Motor neuron (in vitro differentiated cells): Measurements from ENCODE around the gene PMEPA1. TPM values are rescaled to one million over a fixed set of nuclear protein-coding genes. Genes with fewer than 3 reads are reported as not detected.

Source experiments
- ATAC-seq, 8 experiments: fragments of 200-7000 bp; cut with Tn5 transposase; replicated peaks in 6 of 8; 2 replicates each; pipeline ENCODE4 v1.8.0; 2021; ENCODE audit warnings: mild to moderate bottlenecking in 8 of 8, moderate library complexity in 8 of 8
- H3K27ac ChIP-seq, 2 donors: fragments of 250-450 bp; sonication (Bioruptor Pico); 2 replicates each; pipeline ENCODE4 v1.9.0; 2021; ENCODE audit warnings: antibody characterized with exemption in 2 of 2, mild to moderate bottlenecking in 2 of 2, moderate library complexity in 1 of 2
- H3K4me1 ChIP-seq, 2 donors: fragments of 250-450 bp; sonication (Bioruptor Pico); replicated peaks in 1 of 2; 2 replicates each; pipeline ENCODE4 v1.6.1; 2021; ENCODE audit warnings: antibody characterized with exemption in 2 of 2, mild to moderate bottlenecking in 2 of 2, moderate library complexity in 1 of 2
- H3K4me3 ChIP-seq, 5 donors: fragments of 250-450 bp; sonication (Bioruptor Pico); 2 replicates each; pipeline ENCODE4 v1.9.0; 2021; ENCODE audit warnings: antibody characterized with exemption in 5 of 5, mild to moderate bottlenecking in 5 of 5, moderate library complexity in 4 of 5
- WGBS, 10 experiments: fragments of 450-650 bp; shearing (Covaris generic); methylation state at CpG; one replicate each; pipeline ENCODE4 v1.0.0; 2022; 5-methylcytosine and 5-hydroxymethylcytosine counted together
- in situ Hi-C, 9 experiments: fragments of 400-800 bp; cut with MboI; loops; one replicate each; pipeline ENCODE4 v1.15.0; 2021; ENCODE audit warnings: low sequenced_read_pairs in 9 of 9, low pct_unique_long_range_greater_than_20kb in 2 of 9; ENCODE audit not compliant: unreplicated experiment in 9 of 9
- total RNA-seq, 8 experiments: library from RNA; unstranded; fragments of 300-600 nt; gene quantifications; 2 replicates each; pipeline versions ENCODE4 v1.2.3 to v1.2.4, GENCODE V29; 2022

Gene PMEPA1
- total RNA-seq, 8 experiments from 2014 or later: 0.61 to 26.2 (median 2.8) TPM

GRCh38 chr20:57621421-57622200, 88.2 kb downstream of the PMEPA1 start:
- H3K4me1 ChIP-seq: peaks cover 0 to 3% of the 10 kb centered on the region in 2 donors
- in situ Hi-C loops: loop anchor here in 2 of 9 experiments (25.0 kb wide), 1 partner anchor 591 kb away; no protein-coding TSS in a partner anchor
- WGBS, 10 experiments: 0 to 90% (median 81%) methylated on average over 1 to 15 of the region's 16 CpGs; no CpG with 5 or more reads in 3 of the 10 experiments
- no peak overlapping the region for H3K4me3 ChIP-seq
- no peak for ATAC-seq
- H3K27ac ChIP-seq: no peak overlapping the region

- no peak for ATAC-seq
- Histone ChIP-seq H3K27ac (no peak overlapping the region), H3K4me1 (peaks cover 0 to 3% of the 10 kb centered on the region in 2 donors), H3K4me3 (no peak overlapping the region)
- 20 to 100% (median 80%) methylated on average over 1 to 7 of the region's 11 CpGs; no CpG with 5 or more reads in 5 of the 10 experiments for WGBS, 10 experiments
- in situ Hi-C loops: loop anchor here in 2 of 9 experiments (25.0 kb wide), 1 partner anchor 591 kb away; no protein-coding TSS in a partner anchor
Measured at GRCh38 chr20:57620999-57621398, 88.8 kb downstream of the PMEPA1 start.

GRCh38 chr20:57620274-57620990, 89.4 kb downstream of the PMEPA1 start, which contains the start of gene ZBP1:
Gene ZBP1 (minus strand): TSS chr20:57620426. CDS start chr20:57620295, 131 bp downstream.
- H3K4me3 ChIP-seq: no peak within 1 kb of the TSS
- WGBS, 10 experiments: 40 to 77% (median 71%) methylated on average over 2 to 13 of the region's 18 CpGs; no CpG with 5 or more reads in 4 of the 10 experiments

GRCh38 chr20:57619051-57619831, 90.6 kb downstream of the PMEPA1 start:
- H3K27ac ChIP-seq: no peak overlapping the region
- in situ Hi-C loops: loop anchor here in 2 of 9 experiments (25.0 kb wide), 1 partner anchor 593 kb away; no protein-coding TSS in a partner anchor
- no peak for ATAC-seq
- 67 to 89% (median 80%) methylated on average over 1 to 15 of the region's 19 CpGs for WGBS, 10 experiments
- peaks cover 0 to 3% of the 10 kb centered on the region in 2 donors for H3K4me1 ChIP-seq
- H3K4me3 ChIP-seq: no peak overlapping the region

More at GRCh38 chr20:57620274-57620990, 89.4 kb downstream of the PMEPA1 start, which contains the start of gene ZBP1:
- no peak within 1 kb of the TSS for H3K27ac ChIP-seq
- no peak for ATAC-seq
- peaks cover 0 to 3% of the 10 kb centered on the region in 2 donors for H3K4me1 ChIP-seq
- in situ Hi-C loops: loop anchor here in 2 of 9 experiments (25.0 kb wide), 1 partner anchor 592 kb away; no protein-coding TSS in a partner anchor

GRCh38 chr20:57618764-57619050, 91.1 kb downstream of the PMEPA1 start:
- in situ Hi-C loops: loop anchor here in 2 of 9 experiments (25.0 kb wide), 1 partner anchor 594 kb away; no protein-coding TSS in a partner anchor
- whole genome bisulfite sequencing, 10 experiments: 69 to 91% (median 80%) methylated on average over 2 to 5 of the region's 6 CpGs; no CpG with 5 or more reads in 7 of the 10 experiments
- peaks cover 0 to 3% of the 10 kb centered on the region in 2 donors for H3K4me1 ChIP-seq
- H3K4me3 ChIP-seq: no peak overlapping the region
- no peak for ATAC-seq
- H3K27ac ChIP-seq: no peak overlapping the region

- Histone ChIP-seq H3K4me3 (no peak overlapping the region), H3K4me1 (peaks cover 0 to 3% of the 10 kb centered on the region in 2 donors), H3K27ac (no peak overlapping the region)
- in situ Hi-C loops: loop anchor here in 2 of 9 experiments (25.0 kb wide), 1 partner anchor 594 kb away; no protein-coding TSS in a partner anchor
- ATAC-seq: no peak
- WGBS, 10 experiments: 53 to 85% (median 80%) methylated on average over 1 to 9 of the region's 14 CpGs; no CpG with 5 or more reads in 3 of the 10 experiments
Measured at GRCh38 chr20:57618091-57618763, 91.6 kb downstream of the PMEPA1 start.

GRCh38 chr20:57617079-57617795, 92.6 kb downstream of the PMEPA1 start:
- Histone ChIP-seq H3K4me3 (no peak overlapping the region), H3K27ac (no peak overlapping the region), H3K4me1 (no peaks in the 10 kb centered on the region)
- in situ Hi-C loops: loop anchor here in 2 of 9 experiments (25.0 kb wide), 1 partner anchor 595 kb away; no protein-coding TSS in a partner anchor
- no peak for ATAC-seq
- WGBS, 10 experiments: 17 to 100% (median 65%) methylated on average over 1 to 2 of the region's 6 CpGs; no CpG with 5 or more reads in 6 of the 10 experiments

- in situ Hi-C loops: loop anchor here in 2 of 9 experiments (25.0 kb wide), 1 partner anchor 596 kb away; no protein-coding TSS in a partner anchor
- Histone ChIP-seq H3K27ac (no peak overlapping the region), H3K4me1 (no peaks in the 10 kb centered on the region), H3K4me3 (no peak overlapping the region)
- WGBS, 10 experiments: 0 to 100% (median 40%) methylated on average over 1 to 7 of the region's 20 CpGs; no CpG with 5 or more reads in 5 of the 10 experiments
- ATAC-seq: no peak
Measured at GRCh38 chr20:57616143-57616951, 93.5 kb downstream of the PMEPA1 start.

GRCh38 chr20:57615445-57615811, 94.4 kb downstream of the PMEPA1 start:
- H3K27ac ChIP-seq: no peak overlapping the region
- ATAC-seq: no peak
- no peak overlapping the region for H3K4me3 ChIP-seq
- no peaks in the 10 kb centered on the region for H3K4me1 ChIP-seq
- 17 to 76% (median 57%) methylated on average over 1 to 6 of the region's 8 CpGs; no CpG with 5 or more reads in 4 of the 10 experiments for WGBS, 10 experiments
- in situ Hi-C loops: loop anchor here in 2 of 9 experiments (25.0 kb wide), 1 partner anchor 597 kb away; no protein-coding TSS in a partner anchor

- WGBS, 10 experiments: 60 to 93% (median 83%) methylated on average over 1 to 6 of the region's 16 CpGs; no CpG with 5 or more reads in 2 of the 10 experiments
- H3K27ac ChIP-seq: no peak overlapping the region
- in situ Hi-C loops: loop anchor here in 2 of 9 experiments (25.0 kb wide), 1 partner anchor 598 kb away; no protein-coding TSS in a partner anchor
- ATAC-seq: no peak
- H3K4me3 ChIP-seq: no peak overlapping the region
- H3K4me1 ChIP-seq: no peaks in the 10 kb centered on the region
Measured at GRCh38 chr20:57614490-57615444, 95.0 kb downstream of the PMEPA1 start.
